Fibroblast of pulmonary artery (primary cell): ENCODE measurements around the gene YAE1.

ENCODE experiments used
- DNase-seq: peaks from one replicate; pipeline ENCODE4 v3.0.0-alpha.2; 2010; ENCODE audit warnings: low read depth
- H3K4me3 ChIP-seq: replicated peaks from 2 replicates; pipeline ENCODE4 v1.5.1; 2011; ENCODE audit warnings: low read depth, mild to moderate bottlenecking, control low read depth, low read length, moderate library complexity
- CTCF ChIP-seq: IDR thresholded peaks from 2 replicates; pipeline ENCODE4 v1.5.1; 2011; ENCODE audit warnings: mild to moderate bottlenecking, control low read depth, low read length, inconsistent platforms; ENCODE audit errors: missing control alignments

Gene YAE1

DNA sequence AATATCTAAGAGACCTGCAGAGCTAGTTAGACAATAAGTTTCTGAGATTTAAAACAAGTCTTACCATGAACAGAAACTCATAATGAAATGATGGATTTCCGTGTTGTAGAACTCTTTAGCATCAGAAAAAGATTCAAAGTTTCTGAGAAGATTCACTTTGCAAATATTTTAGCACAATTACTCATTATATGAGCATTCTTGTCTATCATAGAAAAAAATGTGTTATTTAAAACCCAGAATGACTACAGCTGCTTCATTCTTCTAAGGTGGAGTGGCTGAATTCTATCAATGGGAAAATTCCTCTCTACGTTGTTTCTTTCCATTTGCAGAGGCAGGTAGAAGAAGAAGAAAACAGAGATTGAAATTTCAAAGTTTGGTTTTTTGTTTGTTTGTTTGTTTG is 36.1 kb downstream of the YAE1 start:
- H3K4me3 ChIP-seq = no peak overlapping the region
- no peak for TF ChIP-seq CTCF
- DNase-seq = no peak

- no peak overlapping the region for H3K4me3 ChIP-seq
- no peak for TF ChIP-seq CTCF
- no peak for DNase-seq
Observed at GRCh38 chr7:39603924-39604323, 37.7 kb downstream of the YAE1 start.

GRCh38 chr7:39605087-39605486 is 38.9 kb downstream of the YAE1 start:
- H3K4me3 ChIP-seq = no peak overlapping the region
- no peak for DNase-seq
- no peak for TF ChIP-seq CTCF

- TF ChIP-seq CTCF = no peak
- DNase-seq = no peak
- no peak overlapping the region for H3K4me3 ChIP-seq
Observed at GRCh38 chr7:39606352-39606751, 40.1 kb downstream of the YAE1 start.

- TF ChIP-seq CTCF = no peak
- no peak overlapping the region for H3K4me3 ChIP-seq
- DNase-seq = no peak
Observed at GRCh38 chr7:39606941-39607340, 40.7 kb downstream of the YAE1 start.

DNA sequence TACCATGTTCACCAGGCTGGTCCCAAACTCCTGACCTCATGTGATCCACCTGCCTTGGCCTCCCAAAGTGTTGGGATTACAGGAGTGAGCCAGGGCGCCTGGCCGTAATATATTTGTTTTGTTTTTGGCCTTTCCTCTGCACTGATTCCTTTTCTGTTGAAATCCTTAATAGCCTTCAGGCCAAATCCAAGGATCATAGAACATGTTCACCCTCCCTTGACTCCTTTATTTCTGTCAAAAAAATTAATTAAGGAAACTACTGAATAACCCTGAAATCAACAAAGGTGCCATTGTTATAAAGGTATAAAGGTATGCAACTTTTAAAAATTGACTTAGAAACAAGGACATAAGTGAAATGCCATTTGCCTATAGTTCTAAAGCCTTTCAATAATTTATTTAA is 41.7 kb downstream of the YAE1 start:
- TF ChIP-seq CTCF = no peak
- no peak for DNase-seq
- H3K4me3 ChIP-seq = no peak overlapping the region

- no peak overlapping the region for H3K4me3 ChIP-seq
- TF ChIP-seq CTCF = no peak
- no peak for DNase-seq
Observed at GRCh38 chr7:39608278-39608677, 42.1 kb downstream of the YAE1 start.
